Epidermal melanocyte (primary cell): Measurements from ENCODE around the gene PWWP2B.
A peak's percentile ranks its signal among the peaks of the same experiment; 100 is the strongest.

Source experiments
- DNase-seq: peaks from one replicate; pipeline ENCODE4 v3.0.0; 2011; ENCODE audit warnings: low spot score; ENCODE audit not compliant: insufficient read length

PWWP2B gene

GRCh38 chr10:132407243-132407746 is 10.3 kb downstream of the PWWP2B start:
- DNase-seq: no peak

- DNase-seq: peak; percentile 89
These were observed 10.9 kb downstream of the PWWP2B start for GRCh38 chr10:132407846-132408278.

GRCh38 chr10:132408367-132408781 is 11.4 kb downstream of the PWWP2B start:
- DNase-seq: peak; percentile 32

DNA sequence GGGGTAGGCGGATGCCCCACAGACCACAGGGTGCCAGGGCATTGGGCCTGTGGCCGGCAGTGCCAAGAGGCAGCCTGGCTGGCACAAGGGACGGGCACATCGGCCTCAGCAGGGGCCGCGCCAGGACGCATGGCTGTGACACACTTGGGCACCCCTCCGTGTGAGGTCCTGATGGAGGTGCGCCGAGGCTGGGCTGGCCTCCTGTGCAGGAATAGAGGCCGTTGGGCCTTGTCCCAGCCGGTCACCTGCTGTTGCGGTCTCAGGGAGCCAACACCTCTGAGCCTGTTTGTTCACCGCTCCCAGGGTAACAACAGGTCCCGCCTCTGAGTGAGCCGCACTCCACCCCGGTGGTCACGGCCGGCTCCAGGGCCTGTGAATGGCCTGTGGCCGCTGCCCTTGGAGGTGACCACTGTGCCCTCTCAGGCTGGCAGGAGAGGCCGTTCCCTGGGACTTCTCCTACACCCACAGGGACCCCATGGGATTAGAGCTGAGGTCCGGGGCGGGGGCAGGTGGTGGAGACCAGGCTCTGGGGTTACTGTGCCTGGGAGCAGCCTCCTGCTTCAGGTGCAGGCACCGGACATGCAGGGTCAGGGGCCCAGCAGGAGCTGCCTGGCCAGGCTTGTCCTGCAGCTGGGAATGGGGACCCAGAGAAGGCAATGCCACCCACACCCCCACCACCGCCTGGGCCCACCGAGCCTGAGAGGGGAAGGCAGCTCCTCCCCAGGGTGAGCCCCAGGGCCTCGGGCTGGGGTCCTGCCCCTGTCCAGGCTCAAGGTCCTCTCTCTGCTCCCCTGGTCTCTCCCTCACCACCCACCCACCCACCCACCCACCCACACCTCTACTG is 12.0 kb downstream of the PWWP2B start:
- no peak for DNase-seq

- no peak for DNase-seq
These were observed 12.6 kb downstream of the PWWP2B start for GRCh38 chr10:132409667-132410028.

- DNase-seq: no peak
These were observed 13.2 kb downstream of the PWWP2B start for GRCh38 chr10:132410056-132410778.

GRCh38 chr10:132410779-132411532 is 14.0 kb downstream of the PWWP2B start:
- DNase-seq: no peak

GRCh38 chr10:132411561-132412253 is 14.7 kb downstream of the PWWP2B start:
- DNase-seq: peak; percentile 73

- DNase-seq: no peak
These were observed 15.6 kb downstream of the PWWP2B start for GRCh38 chr10:132412316-132413192.

GRCh38 chr10:132413226-132414205 is 16.5 kb downstream of the PWWP2B start:
- DNase-seq: peak; percentile 46

DNA sequence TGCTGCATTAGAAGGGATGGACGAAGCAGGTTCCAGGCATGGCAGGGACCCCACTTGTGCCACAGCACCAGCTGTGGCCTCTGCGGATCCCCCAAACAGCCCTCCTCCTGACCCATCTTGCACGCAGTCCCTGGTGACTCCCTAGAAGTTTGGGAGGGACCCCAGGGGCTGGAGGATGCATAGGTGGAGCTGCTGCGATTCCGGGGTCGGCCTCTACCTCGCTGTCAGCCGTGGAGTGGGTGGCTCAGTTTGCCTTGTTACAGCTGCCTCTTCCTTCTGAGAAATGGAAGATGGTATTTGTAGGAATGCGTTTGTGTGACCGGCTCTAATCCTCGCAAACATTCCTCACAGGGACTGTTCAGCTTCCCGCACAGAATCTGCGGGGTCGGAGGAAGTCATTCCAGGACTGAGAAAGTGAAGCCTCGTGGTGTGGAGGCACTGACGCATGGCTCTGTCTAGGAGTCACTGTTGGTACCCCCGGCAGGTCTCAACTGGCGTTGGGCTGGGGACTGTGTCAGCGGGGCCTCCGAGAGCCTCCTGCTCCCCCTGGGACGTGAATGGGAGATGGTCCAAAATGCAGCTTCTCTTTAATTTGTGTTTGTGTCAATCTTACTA is 17.5 kb downstream of the PWWP2B start:
- DNase-seq: no peak

DNA sequence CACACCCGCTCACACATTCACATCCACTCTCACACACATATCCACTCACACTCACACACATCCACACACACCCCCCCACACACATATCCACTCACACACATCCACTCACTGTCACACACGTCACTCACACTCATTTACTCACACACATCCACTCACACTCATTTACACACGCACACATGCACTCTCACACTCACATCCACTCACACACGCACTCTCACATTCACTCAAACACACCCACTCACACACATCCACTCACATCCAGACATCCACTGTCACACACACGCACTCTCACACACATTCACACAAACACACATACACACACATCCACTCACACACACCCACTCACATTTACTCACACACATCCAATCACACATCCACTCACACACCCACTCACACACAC is 18.3 kb downstream of the PWWP2B start:
- DNase-seq: no peak

DNA sequence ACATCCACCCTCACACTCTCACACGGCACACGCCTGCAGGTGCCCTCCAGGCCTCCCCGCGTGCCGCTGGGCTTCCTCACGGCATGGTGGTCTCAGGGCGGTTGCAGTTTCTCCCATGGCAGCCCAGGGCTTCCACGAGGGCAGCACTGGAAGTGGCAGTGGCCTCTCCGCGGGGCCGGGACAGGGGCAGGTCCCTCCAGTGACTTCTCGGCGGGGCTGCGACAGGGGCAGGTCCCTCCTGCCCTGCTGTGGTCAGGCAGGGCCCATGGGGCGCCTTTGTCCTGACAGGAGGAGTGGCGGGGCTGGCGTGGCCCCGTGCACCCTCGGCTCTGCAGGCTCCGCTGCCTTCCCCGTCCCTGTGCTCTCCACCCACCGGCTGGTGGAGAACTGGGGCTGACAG is 19.0 kb downstream of the PWWP2B start:
- no peak for DNase-seq

DNA sequence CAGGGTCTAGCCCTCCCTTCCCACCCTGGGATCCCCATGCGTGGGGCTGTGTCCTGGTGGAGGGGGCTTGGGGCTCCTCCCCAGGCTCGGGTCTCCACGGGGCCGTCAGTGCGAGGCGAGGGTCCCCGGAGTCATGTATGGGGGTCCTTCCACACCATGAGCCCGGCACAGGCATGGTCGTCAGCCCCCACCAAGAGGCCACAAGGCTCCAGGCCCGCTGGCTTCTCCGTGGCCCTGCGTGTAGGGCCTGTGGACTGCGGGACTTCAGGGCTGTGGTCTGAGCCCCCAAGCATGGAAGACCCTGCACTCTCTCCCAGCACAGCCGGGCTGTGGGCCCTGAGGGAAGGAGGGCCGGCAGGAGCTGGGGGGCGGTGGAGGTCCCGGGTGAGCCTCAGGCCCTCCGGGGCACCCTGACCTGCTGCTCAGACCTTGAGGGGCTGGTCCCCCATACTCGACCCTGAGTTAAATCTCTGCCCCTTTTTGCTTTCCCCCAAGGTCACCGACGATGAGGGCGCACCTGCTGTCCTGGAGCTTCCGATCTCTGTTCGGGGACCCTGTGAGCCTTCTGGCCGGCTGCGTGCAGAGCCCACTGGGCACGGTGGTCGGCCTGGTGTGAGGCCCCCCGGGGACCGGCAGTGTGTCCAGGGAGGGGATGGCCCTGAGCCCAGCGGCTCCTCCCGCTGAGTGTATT is 19.7 kb downstream of the PWWP2B start:
- DNase-seq: no peak

DNA sequence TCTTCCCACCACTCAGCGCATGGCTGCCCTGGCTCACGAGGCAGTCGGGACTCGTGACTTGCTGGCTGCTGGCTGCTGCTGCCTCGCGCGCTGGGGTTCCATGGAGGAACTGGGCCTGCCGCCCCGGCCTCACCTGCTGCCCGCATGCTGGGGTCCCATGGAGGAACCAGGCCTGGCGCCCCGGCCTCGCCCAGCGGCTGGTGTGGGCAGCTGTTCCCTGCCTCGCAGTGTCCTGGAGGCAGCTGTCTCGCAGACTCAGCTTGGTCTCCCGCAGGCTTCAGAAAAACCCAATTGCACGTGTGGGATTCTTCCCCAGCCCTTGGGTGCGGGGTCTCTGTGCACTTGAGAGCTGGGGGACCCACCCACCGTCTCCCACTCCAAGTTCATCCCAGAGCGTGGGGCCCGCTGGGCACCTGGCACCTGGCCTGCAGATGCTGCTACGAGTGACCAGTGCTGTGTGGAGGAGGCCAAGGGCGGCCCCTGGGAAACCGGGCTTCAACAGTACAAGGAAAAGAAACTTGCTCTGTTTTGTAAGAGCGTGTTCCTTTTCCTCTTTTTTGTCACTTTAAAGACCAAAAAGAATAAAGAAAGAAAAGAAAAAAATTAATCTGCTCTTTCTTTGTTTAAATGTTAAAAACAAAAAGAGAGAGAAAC is 20.4 kb downstream of the PWWP2B start:
- DNase-seq: no peak

GRCh38 chr10:132417957-132418441 is 21.0 kb downstream of the PWWP2B start:
- DNase-seq: peak; percentile 58
